Astrocyte of the spinal cord (primary cell): ENCODE results near the gene TCEA3.
A peak's percentile ranks its signal among the peaks of the same experiment; 100 is the strongest.

Experiments used
- DNase-seq: peaks from one replicate; pipeline ENCODE4 v3.0.0; 2011; ENCODE audit warnings: low read depth, low spot score
- H3K4me3 ChIP-seq: 2 replicates; pipeline ENCODE4 v1.5.1; 2011; ENCODE audit warnings: low read depth, mild to moderate bottlenecking, low read length, moderate library complexity
- CTCF ChIP-seq: IDR thresholded peaks from 2 replicates; pipeline ENCODE4 v1.5.1; 2012; ENCODE audit warnings: low read depth, mild to moderate bottlenecking, low read length, inconsistent platforms
- in situ Hi-C: cut with HindIII; loops from 2 replicates; pipeline ENCODE4 v1.10.0; 2017; ENCODE audit warnings: low sequenced_read_pairs

Gene TCEA3

GRCh38 chr1:23459338-23459757 is 34.8 kb upstream of the TCEA3 start:
- no peak for DNase-seq
- in situ Hi-C loops = no loop called here
- TF ChIP-seq CTCF = no peak
- no peak overlapping the region for H3K4me3 ChIP-seq

- peak; percentile 66 for DNase-seq
- H3K4me3 ChIP-seq = no peak overlapping the region
- in situ Hi-C loops = no loop called here
- no peak for TF ChIP-seq CTCF
Observed at GRCh38 chr1:23456226-23456625, 31.7 kb upstream of the TCEA3 start.

DNA sequence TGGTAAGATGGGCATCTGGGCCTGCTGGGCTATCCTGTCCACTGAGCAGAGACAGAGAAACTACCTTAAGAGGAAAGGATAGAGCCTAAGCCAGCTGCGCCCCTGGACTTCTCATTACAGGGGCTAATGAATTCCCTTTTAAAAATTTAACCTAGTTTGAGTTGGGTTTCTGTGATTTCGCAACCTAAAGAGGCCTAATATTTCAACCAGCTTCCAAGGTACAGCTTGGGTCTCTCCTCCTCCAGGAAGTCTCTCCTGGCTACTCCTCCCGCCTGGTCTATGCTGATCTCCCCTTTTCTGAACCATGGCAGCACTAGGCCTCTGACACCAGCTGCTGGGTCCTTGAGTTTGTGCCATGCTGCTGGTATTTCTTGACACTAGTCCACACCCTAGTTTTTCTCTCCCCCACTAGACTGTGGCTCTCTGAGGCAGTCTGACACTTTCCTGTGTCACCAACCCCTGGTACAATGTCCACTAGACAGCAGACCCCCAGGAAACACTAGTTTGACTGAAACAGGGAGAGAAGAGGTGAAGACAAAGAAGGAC is 29.0 kb upstream of the TCEA3 start:
- in situ Hi-C loops = no loop called here

DNA sequence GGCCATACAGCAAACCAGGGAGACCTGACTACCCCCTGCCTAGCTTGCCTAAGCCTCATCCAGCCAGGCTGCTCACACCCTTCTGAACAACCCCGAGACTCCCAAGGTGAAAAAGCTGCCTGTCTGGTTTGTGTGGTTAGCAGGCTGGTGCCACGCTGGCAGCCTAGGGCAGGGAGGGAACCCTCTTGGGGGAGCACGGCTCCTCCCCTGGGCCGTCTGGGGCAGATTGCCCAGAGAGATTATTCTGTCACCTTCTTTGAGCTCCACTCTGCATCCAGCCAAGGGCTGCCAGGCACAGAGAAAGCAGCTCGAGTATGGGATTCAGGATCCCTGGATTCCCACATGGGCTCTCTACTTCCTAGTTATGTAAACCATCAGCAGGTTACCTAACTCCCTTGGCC is 27.5 kb upstream of the TCEA3 start:
- in situ Hi-C loops = no loop called here
- no peak overlapping the region for H3K4me3 ChIP-seq
- no peak for TF ChIP-seq CTCF
- no peak for DNase-seq

More for the DNA sequence above, 29.0 kb upstream of the TCEA3 start:
- TF ChIP-seq CTCF = no peak
- DNase-seq = no peak
- no peak overlapping the region for H3K4me3 ChIP-seq

- in situ Hi-C loops = no loop called here
- H3K4me3 ChIP-seq = no peak overlapping the region
- DNase-seq = no peak
- TF ChIP-seq CTCF = no peak
Observed at GRCh38 chr1:23451441-23451840, 26.9 kb upstream of the TCEA3 start.

DNA sequence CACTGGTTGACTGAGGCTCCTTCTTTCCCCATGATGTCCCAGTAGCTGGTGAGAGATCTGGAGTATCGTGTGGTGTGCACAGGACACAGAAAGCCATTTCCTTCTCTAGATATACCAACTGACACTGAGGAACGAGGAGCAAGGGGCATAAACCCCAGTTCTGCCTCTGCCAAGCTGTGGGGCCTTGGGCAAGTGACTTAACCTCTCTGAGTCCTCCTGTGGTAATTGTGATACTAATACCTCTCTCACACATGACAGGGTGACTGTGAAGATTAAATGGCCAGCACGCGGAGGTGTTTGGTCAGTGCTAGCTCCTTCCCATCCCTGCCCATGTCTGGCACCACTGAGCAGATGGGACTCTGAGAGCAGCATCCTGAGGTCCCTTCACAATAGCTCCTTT is 26.3 kb upstream of the TCEA3 start:
- no peak for TF ChIP-seq CTCF
- H3K4me3 ChIP-seq = no peak overlapping the region
- DNase-seq = no peak
- in situ Hi-C loops = no loop called here

DNA sequence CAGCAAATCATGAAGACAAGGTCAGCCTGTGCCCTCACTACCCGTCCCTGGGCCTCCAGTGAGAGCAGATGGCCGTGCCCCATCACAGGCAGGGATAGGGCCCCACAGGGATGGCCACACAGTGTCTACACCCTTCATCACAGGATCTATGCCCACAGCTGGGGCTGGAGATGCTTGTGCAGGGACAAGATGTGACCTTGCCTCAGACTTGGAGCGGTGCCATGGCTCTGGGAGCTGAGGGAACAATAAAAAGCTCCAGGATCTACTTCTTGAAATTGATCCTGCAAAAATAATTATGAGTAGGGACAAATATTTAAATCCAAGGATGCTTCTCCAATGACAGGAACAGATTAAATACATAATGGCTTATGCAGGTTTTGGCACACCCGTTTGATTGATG is 25.4 kb upstream of the TCEA3 start:
- in situ Hi-C loops = no loop called here
- TF ChIP-seq CTCF = no peak
- no peak overlapping the region for H3K4me3 ChIP-seq
- no peak for DNase-seq
